Gastroesophageal sphincter (tissue), 4 donors: ENCODE measurements around the gene TBC1D24. TPM values are rescaled to one million over a fixed set of nuclear protein-coding genes. Genes with fewer than 3 reads are reported as not detected.

Experiments used
- ATAC-seq: fragments of 150-250 bp; one replicate; pipeline ENCODE4 v1.9.1; 2016; ENCODE audit warnings: mild to moderate bottlenecking, moderate library complexity
- H3K27ac ChIP-seq, 4 donors: fragments of 200-600 bp; sonication (generic) in 3 of 4; 1 replicate in 3 of 4; 2 replicates in 1 of 4; pipeline ENCODE4 v1.5.1; 2016 to 2019
- H3K27me3 ChIP-seq: fragments of 200-600 bp; sonication (generic); one replicate; pipeline ENCODE4 v1.5.1; 2019
- H3K36me3 ChIP-seq, 2 donors: fragments of 200-600 bp; sonication (generic); one replicate each; pipeline ENCODE4 v1.5.1; 2019; ENCODE audit warnings: control low read depth in 1 of 2
- H3K4me1 ChIP-seq, 3 donors: fragments of 200-600 bp; sonication (generic); 1 replicate in 2 of 3; 2 replicates in 1 of 3; pipeline ENCODE4 v1.5.1; 2016 to 2019; ENCODE audit warnings: control low read depth in 2 of 3
- H3K4me3 ChIP-seq, 2 donors: fragments of 200-600 bp; sonication (generic); one replicate each; pipeline ENCODE4 v1.5.1; 2019; ENCODE audit warnings: mild to moderate bottlenecking in 1 of 2, moderate library complexity in 1 of 2
- H3K9me3 ChIP-seq, 3 donors: fragments of 200-600 bp; sonication (generic); one replicate each; pipeline ENCODE4 v1.5.1; 2017 to 2019; ENCODE audit warnings: control low read depth in 2 of 3
- CTCF ChIP-seq, 4 experiments: fragments of 200-600 bp in 2 of 4; fragments of 450-650 bp in 2 of 4; sonication (generic) in 1 of 4; IDR thresholded peaks; one replicate each; pipeline ENCODE4 v1.5.1; 2017 to 2019; ENCODE audit warnings: antibody characterized with exemption in 4 of 4, mild to moderate bottlenecking in 2 of 4, moderate library complexity in 2 of 4
- EP300 ChIP-seq: sonication (generic); formaldehyde crosslinking; IDR thresholded peaks from one replicate; pipeline ENCODE4 v1.6.1; 2017; ENCODE audit warnings: antibody characterized with exemption, mild to moderate bottlenecking
- POLR2A ChIP-seq, 2 donors: fragments of 450-650 bp; IDR thresholded peaks; one replicate each; pipeline ENCODE4 v1.6.1; 2017; ENCODE audit warnings: antibody characterized with exemption in 2 of 2, mild to moderate bottlenecking in 2 of 2, moderate library complexity in 1 of 2
- POLR2AphosphoS5 ChIP-seq: sonication (generic); formaldehyde crosslinking; IDR thresholded peaks from one replicate; pipeline ENCODE4 v1.6.1; 2017; ENCODE audit warnings: antibody characterized with exemption
- WGBS, 2 donors: methylation state at CpG; one replicate each; pipeline ENCODE4 v1.1.5; 2018; ENCODE audit warnings: low coverage in 1 of 2; 5-methylcytosine and 5-hydroxymethylcytosine counted together
- total RNA-seq, 4 donors: library from RNA; depleted of rRNA; stranded (reverse); fragments of >200 nt; gene quantifications; one replicate each; pipeline ENCODE4 v1.1.0, GENCODE V29; 2016

The TBC1D24 gene
- total RNA-seq, 4 donors from 2014 or later: 6.2 to 18.4 (median 14.2) TPM

- WGBS, 2 donors: 70 to 86% methylated on average over 3 of the region's 28 CpGs
- no peaks in the 10 kb centered on the region for H3K27me3 ChIP-seq
- TF ChIP-seq EP300: no peak
- peak in 2 of 4 experiments; percentile 44 to 53 for TF ChIP-seq CTCF (IDR thresholded peaks at IDR 0.05)
- peak; percentile 12 for ATAC-seq
- H3K4me3 ChIP-seq: peak overlapping the region; percentile 61 to 91
- peak overlapping the region in 3 of 4 donors; percentile 83 to 85 (median 84) for H3K27ac ChIP-seq
- no peaks in the 10 kb centered on the region for H3K9me3 ChIP-seq
- peaks cover 0 to 20% (median 10%) of the 10 kb centered on the region in 3 donors for H3K4me1 ChIP-seq
- H3K36me3 ChIP-seq: peaks cover 0 to 7% of the 10 kb centered on the region in 2 donors
Observed at GRCh38 chr16:2428051-2428783, 46.7 kb upstream of the TBC1D24 start.

DNA sequence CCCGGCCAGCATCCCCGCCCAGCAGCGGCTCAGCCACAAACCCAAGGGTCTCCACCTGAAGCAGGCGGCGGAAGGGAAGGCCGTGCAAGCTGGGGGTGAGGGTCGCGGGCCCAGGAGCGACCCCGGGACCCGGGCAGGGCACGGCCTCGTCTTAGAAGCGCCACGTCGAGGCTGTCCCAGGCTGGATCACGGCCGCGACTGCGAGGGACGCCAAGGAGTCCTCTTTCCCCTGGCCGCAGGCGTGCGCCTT lies 46.2 kb upstream of the TBC1D24 start:
- peak overlapping the region in 3 of 4 donors; percentile 83 to 85 (median 84) for H3K27ac ChIP-seq
- peak; percentile 57 for ATAC-seq
- no CpG with 5 or more reads among the region's 24 CpGs for WGBS, 2 donors

GRCh38 chr16:2429034-2429770 lies 45.7 kb upstream of the TBC1D24 start, which contains the start of gene CCNF:
Gene CCNF (plus strand): TSS chr16:2429447. CDS start chr16:2429482, 35 bp downstream.
- no CpG with 5 or more reads among the region's 103 CpGs for WGBS, 2 donors
- ATAC-seq: peak; percentile 98
- H3K36me3 ChIP-seq: peaks cover 0 to 7% of the 10 kb centered on the region in 2 donors
- H3K9me3 ChIP-seq: no peaks in the 10 kb centered on the region
- H3K4me1 ChIP-seq: peaks cover 0 to 20% (median 10%) of the 10 kb centered on the region in 3 donors
- peak within 1 kb of the TSS; percentile 5 to 85 (median 84) for H3K27ac ChIP-seq
- no peaks in the 10 kb centered on the region for H3K27me3 ChIP-seq
- TF ChIP-seq CTCF (IDR thresholded peaks at IDR 0.05) (peak in 3 of 4 experiments; percentile 26 to 43 (median 38)), POLR2AphosphoS5 (peak; percentile 43), EP300 (no peak), POLR2A (IDR thresholded peaks at IDR 0.05) (peak; percentile 3 to 32)
- H3K4me3 ChIP-seq: peak within 1 kb of the TSS; percentile 76 to 91

More for the DNA sequence above, 46.2 kb upstream of the TBC1D24 start:
- TF ChIP-seq CTCF (IDR thresholded peaks at IDR 0.05) (peak in 1 of 4 experiments; percentile 7), POLR2A (IDR thresholded peaks at IDR 0.05) (peak in 1 of 2 donors; percentile 18), POLR2AphosphoS5 (no peak)
- Histone ChIP-seq H3K27me3 (no peaks in the 10 kb centered on the region), H3K9me3 (no peaks in the 10 kb centered on the region), H3K36me3 (peaks cover 0 to 7% of the 10 kb centered on the region in 2 donors), H3K4me3 (peak overlapping the region; percentile 61 to 91), H3K4me1 (peaks cover 0 to 20% (median 10%) of the 10 kb centered on the region in 3 donors)

DNA sequence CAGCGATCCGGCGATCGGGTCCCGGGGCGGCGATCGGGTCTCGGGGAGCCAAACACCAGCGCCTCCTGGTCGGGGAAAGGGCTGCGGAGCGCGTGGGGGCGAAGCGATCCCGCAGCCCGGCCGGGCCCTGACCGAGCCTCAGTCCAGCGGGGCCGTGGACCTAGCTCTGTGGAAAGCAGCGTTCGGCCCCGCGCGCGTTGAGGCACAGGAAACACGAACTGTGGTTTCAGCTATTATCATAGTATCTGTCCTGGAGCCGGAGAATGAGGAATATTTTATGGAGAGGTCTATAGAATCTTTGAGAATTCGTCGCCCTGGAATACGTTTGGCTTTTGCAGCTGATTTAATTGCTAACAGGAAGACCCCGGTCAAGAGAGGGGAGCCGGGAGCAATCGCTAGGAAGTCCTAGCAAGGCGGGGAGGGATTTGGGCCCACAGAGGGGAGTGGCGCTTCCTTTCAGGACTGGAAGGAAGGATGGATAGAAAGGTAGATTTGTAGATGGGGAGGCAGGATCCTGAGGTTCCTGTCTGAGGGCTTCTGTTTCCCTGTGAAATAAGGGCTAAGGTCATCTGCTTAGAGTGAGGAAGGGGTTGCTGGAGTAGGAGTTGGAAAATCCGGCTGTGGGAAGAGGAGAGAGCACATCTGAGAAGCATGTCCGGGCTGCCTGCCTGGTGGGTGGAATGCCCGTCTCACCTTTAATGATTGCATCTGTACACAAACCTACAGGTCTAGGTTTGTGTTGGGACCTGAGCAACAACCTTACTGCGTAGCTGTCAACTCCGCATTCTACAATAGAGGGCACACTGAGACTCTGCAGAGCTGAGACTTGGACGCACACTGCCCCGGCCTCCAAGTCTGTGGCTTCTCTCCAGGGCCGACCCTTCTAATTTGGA lies 44.9 kb upstream of the TBC1D24 start:
- H3K9me3 ChIP-seq: no peaks in the 10 kb centered on the region
- H3K27me3 ChIP-seq: no peaks in the 10 kb centered on the region
- H3K4me1 ChIP-seq: peaks cover 0 to 20% (median 10%) of the 10 kb centered on the region in 3 donors
- TF ChIP-seq CTCF (IDR thresholded peaks at IDR 0.05): no peak
- no peak for TF ChIP-seq EP300
- no peak for TF ChIP-seq POLR2AphosphoS5
- TF ChIP-seq POLR2A (IDR thresholded peaks at IDR 0.05): no peak
- no peak for ATAC-seq
- WGBS, 2 donors: 16 to 25% methylated on average over 9 to 20 of the region's 46 CpGs
- peaks cover 0 to 10% of the 10 kb centered on the region in 2 donors for H3K36me3 ChIP-seq
- H3K27ac ChIP-seq: peak overlapping the region; percentile 5 to 85 (median 84)
- peak overlapping the region; percentile 76 to 91 for H3K4me3 ChIP-seq
